ENCODE results near the gene GRB2.

GRB2 gene

GRCh38 chr17:75318615-75319222, 86.8 kb downstream of the GRB2 start:
- no peak overlapping the region for H3K27ac ChIP-seq
- no peak for TF ChIP-seq CTCF (conservative IDR thresholded peaks at IDR 0.05)

GRCh38 chr17:75318211-75318610, 87.3 kb downstream of the GRB2 start:
- no peak overlapping the region for H3K27ac ChIP-seq
- TF ChIP-seq CTCF (conservative IDR thresholded peaks at IDR 0.05): no peak

DNA sequence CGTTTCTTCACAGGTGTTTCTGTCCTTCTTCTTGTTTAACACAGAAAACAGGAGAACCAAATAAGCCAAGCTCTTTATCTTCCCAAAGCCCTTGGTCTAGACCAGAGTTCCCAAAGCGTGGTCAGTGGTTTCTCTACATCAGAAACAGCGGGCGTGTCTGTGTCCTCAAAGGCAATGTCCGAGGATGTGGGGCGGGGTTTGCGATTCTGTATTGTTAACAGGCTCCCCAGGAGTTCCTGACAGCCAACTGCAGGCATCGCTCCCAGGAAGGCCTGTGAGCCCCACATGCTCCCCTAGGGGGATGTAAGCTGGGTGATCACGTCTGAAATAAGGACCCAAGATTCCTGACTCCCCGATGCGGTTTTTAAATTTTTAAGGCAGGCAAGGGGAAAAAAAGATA, 87.8 kb downstream of the GRB2 start:
- H3K27ac ChIP-seq: no peak overlapping the region
- TF ChIP-seq CTCF (conservative IDR thresholded peaks at IDR 0.05): no peak

GRCh38 chr17:75316253-75316652, 89.2 kb downstream of the GRB2 start:
- TF ChIP-seq CTCF (conservative IDR thresholded peaks at IDR 0.05): no peak
- no peak overlapping the region for H3K27ac ChIP-seq

- TF ChIP-seq CTCF (conservative IDR thresholded peaks at IDR 0.05): no peak
- no peak overlapping the region for H3K27ac ChIP-seq
Observed at GRCh38 chr17:75315541-75316243, 89.8 kb downstream of the GRB2 start.

DNA sequence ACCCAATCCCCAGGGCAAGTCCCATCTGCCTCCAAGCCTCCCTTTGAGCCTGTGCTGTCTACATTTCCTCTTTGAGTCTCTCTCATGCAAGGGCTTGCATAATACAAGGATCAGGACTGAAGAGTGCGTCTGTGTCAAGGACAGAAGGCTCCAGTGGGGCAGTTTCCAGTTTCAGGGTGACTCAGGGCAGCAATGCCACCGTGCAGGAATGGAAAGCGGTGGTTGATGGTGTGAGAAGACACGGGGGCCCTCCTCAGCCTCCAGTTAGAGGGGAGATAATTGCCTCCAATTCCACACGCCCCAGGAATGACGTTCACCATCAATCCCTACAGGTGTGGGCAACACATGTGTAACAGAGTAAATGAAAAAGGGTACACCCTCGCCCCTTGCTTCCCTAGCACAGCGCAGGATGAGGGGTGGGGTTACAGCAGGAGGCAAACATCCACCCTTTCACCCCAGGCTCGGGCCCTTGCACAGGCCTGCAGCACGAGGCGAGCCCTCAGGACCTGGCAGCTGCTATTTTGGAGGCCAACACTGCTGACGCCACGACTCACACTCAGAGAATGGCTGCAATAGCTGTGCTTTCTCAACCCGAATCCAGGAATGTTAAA, 91.4 kb downstream of the GRB2 start:
- TF ChIP-seq CTCF (conservative IDR thresholded peaks at IDR 0.05): no peak
- H3K27ac ChIP-seq: no peak overlapping the region

GRCh38 chr17:75308732-75309629, 96.5 kb downstream of the GRB2 start:
- no peak overlapping the region for H3K27ac ChIP-seq
- TF ChIP-seq CTCF (conservative IDR thresholded peaks at IDR 0.05): no peak

Measured in VCaP (cell line).